GM15510 (cell line): ENCODE results near the gene SLC12A8.

Experiments used
- POLR2A ChIP-seq: IDR thresholded peaks from 3 replicates; pipeline ENCODE4 v1.6.1; 2011; ENCODE audit warnings: borderline replicate concordance; ENCODE audit not compliant: insufficient read length; ENCODE audit errors: extremely low read depth

Gene SLC12A8

DNA sequence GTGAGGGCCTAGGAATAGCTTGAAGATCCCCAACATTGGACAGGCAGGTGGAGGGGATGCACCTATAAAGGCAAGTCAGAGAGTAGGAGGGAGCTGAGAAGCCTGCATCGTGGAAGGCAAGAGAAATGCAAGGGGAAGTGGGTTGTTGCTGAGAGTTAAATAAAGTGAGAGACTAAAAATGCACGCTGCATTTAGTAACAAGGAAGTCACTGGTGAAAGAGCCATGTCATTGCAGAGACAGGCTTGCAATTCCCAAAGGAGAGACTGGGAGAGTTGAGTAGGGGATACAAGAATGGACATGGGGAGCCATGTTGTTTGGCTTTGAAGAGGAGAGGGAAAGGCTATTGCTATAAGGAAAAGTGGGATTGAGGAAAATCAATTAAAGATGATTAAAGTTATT, 79.7 kb downstream of the SLC12A8 start:
- no peak for TF ChIP-seq POLR2A

DNA sequence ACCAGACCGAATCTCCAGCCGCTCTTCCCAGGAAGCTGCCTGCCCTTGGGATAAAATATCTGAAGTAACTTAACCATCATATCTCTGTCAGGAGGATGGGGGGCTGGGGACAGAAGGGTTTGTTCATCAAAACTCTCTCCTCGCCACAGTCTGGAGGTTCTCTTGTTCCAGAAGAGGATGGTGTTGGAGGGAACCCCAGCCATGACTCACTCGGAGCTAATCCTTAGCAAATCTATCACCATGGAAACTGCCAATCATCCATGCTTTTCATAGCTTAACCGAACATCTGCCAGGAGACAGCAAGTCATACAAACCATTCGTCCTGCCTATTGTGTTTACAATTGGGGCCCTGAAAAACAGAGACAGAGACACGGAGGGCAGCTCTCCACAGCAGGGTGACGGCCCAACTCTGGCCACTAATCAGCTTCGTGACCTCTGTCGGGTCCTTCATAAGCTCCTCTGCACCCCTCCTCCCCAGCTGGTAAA, 83.0 kb downstream of the SLC12A8 start:
- no peak for TF ChIP-seq POLR2A

DNA sequence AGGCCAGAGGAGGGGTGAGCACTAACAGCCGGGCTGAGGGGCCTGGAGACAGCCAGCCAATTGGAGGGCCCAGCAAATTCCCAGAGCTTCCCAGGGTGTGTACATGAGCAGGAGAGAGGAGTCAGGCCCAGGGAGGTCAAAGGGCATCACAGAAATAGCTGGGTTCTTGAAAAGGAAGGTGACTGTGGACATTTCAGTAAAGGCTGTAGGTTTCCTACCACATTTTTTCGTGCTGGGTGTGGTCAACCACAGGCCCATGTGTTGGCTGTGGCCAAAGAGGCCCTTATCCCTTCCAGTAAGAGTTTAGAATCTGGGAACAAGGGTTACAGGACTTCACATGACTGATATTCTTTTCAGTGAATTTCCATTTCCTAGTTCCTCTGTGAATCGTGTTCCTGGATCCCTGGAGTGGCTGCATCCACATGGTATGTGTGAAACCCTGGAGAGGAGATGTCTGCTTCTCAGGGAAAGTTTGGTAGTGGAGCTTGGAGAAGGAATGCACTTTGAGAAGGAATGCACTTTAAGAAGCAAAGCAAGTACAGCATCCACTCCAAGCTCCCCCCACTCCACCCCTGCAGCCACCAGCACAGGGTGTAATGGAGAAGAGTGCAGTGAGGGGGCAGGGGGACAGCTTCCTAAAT, 83.6 kb downstream of the SLC12A8 start:
- TF ChIP-seq POLR2A = no peak

DNA sequence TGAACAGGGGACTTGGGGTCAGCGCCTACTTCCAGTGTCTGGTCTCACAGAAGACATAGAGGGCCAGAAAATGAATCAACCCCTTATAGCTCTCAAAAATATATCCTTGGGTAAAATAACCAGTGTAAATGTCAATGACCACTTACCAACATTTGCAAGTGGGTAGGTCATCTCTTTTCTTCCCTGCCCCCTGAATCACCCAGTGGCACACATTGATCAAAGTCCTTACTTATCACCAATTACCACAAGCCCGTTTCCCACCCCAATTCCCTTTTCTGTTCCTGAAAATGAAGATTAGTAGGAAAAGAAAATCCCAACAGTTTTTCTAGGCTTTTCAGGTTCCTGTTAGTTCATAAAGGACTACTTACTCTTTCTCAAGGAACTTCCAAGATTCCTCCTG, 86.2 kb downstream of the SLC12A8 start:
- TF ChIP-seq POLR2A = no peak

DNA sequence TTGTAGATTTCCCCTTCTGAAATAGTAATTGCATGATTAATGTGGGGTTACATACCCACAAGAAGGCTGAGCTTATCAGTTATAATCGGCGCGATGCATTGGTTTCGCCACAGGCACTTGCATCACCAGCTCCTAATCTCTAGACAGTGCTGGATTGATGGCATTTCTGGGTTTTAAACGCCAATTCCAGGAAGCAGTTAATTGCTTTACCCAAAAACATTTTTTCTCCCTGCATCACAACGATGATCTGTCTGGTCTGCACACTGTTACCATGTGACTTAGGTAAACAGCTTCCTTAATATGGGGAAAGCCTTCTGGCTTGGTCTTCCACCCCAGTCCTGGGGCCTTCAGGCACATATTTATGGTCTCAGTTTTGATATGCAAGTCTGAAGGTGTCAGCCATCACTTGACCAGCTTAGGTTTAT, 86.7 kb downstream of the SLC12A8 start:
- TF ChIP-seq POLR2A = no peak

- no peak for TF ChIP-seq POLR2A
These were observed 88.9 kb downstream of the SLC12A8 start for GRCh38 chr3:125123451-125124305.

GRCh38 chr3:125121246-125122010, 91.1 kb downstream of the SLC12A8 start:
- TF ChIP-seq POLR2A = no peak

GRCh38 chr3:125120379-125121122, 92.0 kb downstream of the SLC12A8 start:
- no peak for TF ChIP-seq POLR2A

- no peak for TF ChIP-seq POLR2A
These were observed 92.7 kb downstream of the SLC12A8 start for GRCh38 chr3:125119752-125120378.

DNA sequence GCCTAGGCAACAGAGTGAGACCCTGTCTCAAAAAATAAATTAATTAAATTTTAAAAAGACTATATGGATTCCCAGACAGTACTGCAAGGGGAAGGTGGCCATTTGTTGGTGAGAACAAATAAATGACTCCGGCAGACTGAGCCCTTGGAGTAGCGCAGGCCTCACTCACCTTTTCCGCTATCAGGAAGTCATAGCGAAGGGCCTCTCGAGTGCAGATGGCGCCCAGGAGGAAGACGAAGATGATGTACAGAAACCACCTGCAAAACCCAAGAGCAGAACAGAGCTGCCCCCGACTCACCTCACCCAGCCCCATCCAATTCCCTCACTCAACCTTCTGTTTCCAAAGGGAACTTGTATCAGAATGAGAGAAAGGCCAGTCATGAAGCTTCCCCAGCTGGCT, 93.9 kb downstream of the SLC12A8 start:
- no peak for TF ChIP-seq POLR2A

GRCh38 chr3:125117631-125118191, 94.8 kb downstream of the SLC12A8 start:
- no peak for TF ChIP-seq POLR2A

GRCh38 chr3:125116311-125117080, 96.1 kb downstream of the SLC12A8 start:
- TF ChIP-seq POLR2A = no peak

GRCh38 chr3:125115640-125116039, 96.9 kb downstream of the SLC12A8 start:
- no peak for TF ChIP-seq POLR2A
